C4-2B (cell line): ENCODE data around the gene HOXD8.
A peak's percentile ranks its signal among the peaks of the same experiment; 100 is the strongest.

Experiments
- H3K27ac ChIP-seq: fragments of 450-650 bp; 2 replicates; pipeline ENCODE4 v1.5.1; 2017
- ZFX ChIP-seq: fragments of 450-650 bp; IDR thresholded peaks from 2 replicates; pipeline ENCODE4 v1.6.1; 2017
- TF ChIP-seq, protein P1 (sequence below): fragments of 450-650 bp; conservative IDR thresholded peaks from 2 replicates; pipeline ENCODE4 v1.5.1; 2017; ENCODE audit warnings: mild to moderate bottlenecking

The HOXD8 gene

DNA sequence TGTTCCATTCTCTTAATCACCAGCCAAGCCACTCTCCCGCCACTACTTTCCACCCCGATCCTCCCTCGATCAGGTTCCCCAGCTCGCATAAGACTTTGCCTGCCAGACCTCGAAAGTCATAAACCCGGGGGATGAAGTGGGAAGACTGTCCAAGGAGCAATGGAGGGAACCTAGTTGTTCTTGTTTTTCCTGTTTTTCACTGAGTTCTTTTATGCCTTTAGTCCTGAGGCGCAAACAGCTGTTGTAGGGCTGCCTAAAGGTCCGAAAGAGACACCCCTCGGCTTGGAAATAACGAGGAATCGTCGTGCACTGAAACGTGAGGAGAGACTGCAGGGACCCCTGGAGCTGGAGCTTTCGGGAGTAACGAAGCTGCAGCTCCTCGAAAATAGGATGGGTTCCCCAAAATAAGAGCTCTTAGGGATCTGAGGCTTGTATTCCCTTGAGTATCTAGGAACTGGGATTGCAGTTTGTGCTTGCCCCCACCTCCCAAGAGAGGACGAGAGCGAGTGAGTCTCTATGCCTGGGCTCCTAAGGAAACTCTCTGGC lies 31.6 kb upstream of the HOXD8 start:
- no peak for TF ChIP-seq ZFX
- TF ChIP-seq, protein P1, sequence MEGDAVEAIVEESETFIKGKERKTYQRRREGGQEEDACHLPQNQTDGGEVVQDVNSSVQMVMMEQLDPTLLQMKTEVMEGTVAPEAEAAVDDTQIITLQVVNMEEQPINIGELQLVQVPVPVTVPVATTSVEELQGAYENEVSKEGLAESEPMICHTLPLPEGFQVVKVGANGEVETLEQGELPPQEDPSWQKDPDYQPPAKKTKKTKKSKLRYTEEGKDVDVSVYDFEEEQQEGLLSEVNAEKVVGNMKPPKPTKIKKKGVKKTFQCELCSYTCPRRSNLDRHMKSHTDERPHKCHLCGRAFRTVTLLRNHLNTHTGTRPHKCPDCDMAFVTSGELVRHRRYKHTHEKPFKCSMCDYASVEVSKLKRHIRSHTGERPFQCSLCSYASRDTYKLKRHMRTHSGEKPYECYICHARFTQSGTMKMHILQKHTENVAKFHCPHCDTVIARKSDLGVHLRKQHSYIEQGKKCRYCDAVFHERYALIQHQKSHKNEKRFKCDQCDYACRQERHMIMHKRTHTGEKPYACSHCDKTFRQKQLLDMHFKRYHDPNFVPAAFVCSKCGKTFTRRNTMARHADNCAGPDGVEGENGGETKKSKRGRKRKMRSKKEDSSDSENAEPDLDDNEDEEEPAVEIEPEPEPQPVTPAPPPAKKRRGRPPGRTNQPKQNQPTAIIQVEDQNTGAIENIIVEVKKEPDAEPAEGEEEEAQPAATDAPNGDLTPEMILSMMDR = peak; percentile 37
- H3K27ac ChIP-seq = peak overlapping the region; percentile 30; the same call in 1 of the 2 replicates

DNA sequence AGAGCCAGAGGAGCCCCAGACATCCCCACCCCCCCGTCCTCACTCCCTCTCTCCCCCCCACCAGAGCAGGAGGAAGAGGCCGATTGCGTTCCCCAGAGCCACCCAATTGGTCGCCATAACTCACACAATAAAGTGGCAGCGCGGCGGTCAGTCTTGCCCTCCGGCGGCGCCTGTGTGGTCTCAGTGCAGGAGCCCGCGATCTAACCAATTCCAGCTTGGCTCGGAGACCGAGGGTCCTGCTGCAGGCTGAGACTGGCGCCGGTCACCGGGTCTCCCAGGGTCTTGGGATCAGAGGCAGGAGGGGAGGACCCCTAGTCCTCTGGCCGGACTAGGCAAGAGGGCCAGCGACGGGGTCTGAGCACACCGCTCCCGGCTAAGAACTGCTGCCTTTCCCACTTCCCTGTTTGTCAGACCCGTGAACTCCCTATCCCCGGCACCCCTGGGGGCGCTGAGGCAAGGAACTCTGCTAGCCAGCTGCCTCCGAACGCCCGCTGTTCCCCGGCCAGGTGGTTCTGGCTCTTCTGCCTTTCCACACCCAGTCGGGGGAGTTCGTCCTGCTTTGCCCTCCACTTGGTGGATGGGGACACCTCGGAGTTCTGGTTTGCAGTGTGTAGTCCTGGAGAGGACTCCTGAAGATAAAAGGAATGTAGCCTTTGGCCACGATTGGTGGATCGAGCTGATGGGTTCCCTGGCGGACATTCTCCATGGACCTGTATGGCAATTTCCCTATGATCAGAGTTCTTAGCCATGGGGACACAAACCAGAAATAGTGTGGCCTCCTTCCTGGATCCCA lies 30.9 kb upstream of the HOXD8 start:
- H3K27ac ChIP-seq = no peak overlapping the region
- no peak for TF ChIP-seq ZFX
- TF ChIP-seq, protein P1 = no peak

DNA sequence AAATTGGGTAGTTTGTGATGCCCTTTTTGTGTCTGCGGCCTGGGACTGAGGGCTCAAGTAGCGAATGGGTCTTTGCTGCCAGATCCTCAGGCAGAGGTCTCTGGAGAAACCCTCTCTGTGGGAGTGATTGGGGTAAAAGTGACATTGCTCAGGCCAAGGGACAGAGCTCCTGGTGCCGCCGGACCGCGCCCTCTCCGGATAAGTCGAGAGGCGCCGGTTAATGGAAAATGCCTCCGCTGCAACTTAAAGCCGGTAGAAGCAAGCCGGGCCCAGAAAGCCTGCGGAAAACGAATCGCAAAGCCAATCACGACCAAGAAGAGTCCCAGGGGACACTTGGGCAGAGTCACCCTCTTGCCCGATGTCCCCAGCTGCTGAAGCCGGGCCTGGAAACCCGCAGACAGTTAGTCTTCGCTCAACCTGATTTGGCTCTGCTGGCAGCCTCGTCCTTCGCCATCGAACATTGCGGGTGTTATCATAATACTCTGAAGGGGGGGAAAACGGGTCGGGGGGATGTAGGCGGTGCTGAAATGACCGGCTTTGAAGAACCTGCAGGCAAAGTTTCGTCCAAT lies 30.3 kb upstream of the HOXD8 start:
- H3K27ac ChIP-seq = no peak overlapping the region
- TF ChIP-seq ZFX = no peak
- TF ChIP-seq, protein P1 = no peak

DNA sequence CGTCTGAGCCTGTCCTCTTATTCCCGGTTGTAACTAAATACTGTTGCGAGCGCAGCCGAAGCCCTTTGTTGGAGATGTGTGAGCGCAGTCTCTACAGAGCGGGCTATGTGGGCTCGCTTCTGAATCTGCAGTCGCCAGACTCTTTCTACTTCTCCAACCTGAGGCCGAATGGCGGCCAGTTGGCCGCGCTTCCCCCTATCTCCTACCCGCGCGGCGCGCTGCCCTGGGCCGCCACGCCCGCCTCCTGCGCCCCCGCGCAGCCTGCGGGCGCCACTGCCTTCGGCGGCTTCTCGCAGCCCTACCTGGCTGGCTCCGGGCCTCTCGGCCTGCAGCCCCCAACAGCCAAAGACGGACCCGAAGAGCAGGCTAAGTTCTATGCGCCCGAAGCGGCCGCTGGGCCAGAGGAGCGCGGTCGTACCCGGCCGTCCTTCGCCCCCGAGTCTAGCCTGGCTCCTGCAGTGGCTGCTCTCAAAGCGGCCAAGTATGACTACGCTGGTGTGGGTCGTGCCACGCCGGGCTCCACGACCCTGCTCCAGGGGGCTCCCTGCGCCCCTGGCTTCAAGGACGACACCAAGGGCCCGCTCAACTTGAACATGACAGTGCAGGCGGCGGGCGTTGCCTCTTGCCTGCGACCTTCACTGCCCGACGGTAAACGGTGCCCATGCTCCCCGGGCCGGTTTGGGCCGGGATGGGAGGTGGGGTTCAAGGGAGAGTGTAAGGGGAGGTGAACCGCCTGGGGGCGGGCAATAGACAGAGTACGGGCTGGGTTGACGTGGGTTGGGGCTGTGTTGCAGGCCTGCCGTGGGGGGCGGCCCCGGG lies 29.6 kb upstream of the HOXD8 start, which contains the start of gene HOXD12:
HOXD12 (plus strand) TSS at position 68 of the 819 bp plus-strand sequence; CDS start at position 75, 7 bp downstream.
- TF ChIP-seq, protein P1 = no peak
- TF ChIP-seq ZFX = no peak
- H3K27ac ChIP-seq = no peak within 1 kb of the TSS

DNA sequence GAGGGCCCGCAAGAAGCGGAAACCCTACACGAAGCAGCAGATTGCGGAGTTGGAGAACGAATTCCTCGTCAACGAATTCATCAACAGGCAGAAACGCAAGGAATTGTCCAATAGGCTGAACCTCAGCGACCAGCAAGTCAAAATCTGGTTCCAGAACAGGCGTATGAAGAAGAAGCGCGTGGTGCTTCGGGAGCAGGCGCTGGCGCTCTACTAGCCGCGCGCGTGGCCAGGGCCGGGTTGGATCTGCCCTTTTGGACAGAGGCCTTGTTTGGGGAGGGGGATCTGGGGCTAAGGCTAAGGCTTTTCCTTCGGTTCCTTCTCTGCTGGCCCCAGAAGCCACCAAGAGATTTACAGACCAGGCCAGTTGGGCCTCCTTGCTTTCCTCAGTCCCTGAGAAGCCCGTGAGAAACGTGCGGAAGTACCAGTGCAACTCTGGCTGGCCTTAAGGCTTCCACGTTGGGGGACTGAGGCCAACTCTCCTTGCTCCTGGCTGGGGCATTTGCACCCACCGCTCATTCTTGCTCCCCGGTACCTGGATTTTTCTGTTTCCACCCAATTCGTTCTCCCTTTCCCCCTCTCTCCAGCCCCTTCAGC lies 28.9 kb upstream of the HOXD8 start:
- TF ChIP-seq, protein P1 = no peak
- TF ChIP-seq ZFX = no peak

DNA sequence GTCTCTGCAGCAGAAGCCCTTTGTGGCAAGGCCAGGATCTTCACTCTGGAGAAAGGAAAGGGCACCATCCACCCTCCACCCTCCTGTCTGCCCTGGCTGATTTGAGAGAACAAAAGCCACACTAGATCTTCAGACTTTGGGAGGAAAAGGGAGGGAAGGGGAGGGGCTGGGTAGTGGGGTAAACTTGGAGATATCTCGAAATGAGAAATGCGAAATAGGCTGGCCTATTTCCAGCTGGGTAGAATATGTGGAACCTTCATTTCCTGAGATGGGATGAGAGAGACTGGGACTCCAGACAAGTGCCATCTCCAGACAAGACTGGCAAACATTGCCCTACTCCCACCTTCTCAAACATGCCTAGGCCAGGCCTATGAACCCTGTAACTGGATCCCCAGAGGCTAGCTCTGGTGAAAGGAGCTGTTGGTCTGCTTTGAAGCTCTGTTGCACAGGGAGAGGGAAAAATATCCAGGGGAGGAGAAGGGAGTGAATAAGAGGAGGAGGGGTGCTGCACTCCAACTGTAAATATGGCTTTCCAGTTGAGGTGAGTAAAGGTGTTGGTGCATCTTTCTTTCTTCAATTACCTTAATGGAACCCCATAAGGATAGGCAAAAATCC lies 28.2 kb upstream of the HOXD8 start:
- no peak overlapping the region for H3K27ac ChIP-seq
- TF ChIP-seq, protein P1 = no peak
- TF ChIP-seq ZFX = no peak

More for the DNA sequence above, 28.9 kb upstream of the HOXD8 start:
- no peak overlapping the region for H3K27ac ChIP-seq
